Right atrium auricular region (tissue), 2 donors: ENCODE data around the gene RNF212. TPM values are rescaled to one million over a fixed set of nuclear protein-coding genes. Genes with fewer than 3 reads are reported as not detected.

Source experiments
- DNase-seq: peaks from one replicate; pipeline ENCODE4 v3.0.0-alpha.2; 2019; ENCODE audit warnings: low spot score
- H3K27ac ChIP-seq, 2 donors: fragments of 200-600 bp; sonication (generic); 1 replicate in 1 of 2; 2 replicates in 1 of 2; pipeline ENCODE4 v1.5.1; 2016 to 2019
- H3K27me3 ChIP-seq, 2 donors: fragments of 200-600 bp; sonication (generic); one replicate each; pipeline versions ENCODE4 v1.5.1 to v1.6.0; 2017 to 2019
- H3K36me3 ChIP-seq: fragments of 200-600 bp; sonication (generic); one replicate; pipeline ENCODE4 v1.5.1; 2016
- H3K4me1 ChIP-seq, 2 donors: fragments of 200-600 bp; sonication (generic); one replicate each; pipeline versions ENCODE4 v1.5.1 to v1.6.0; 2017 to 2019
- H3K4me3 ChIP-seq, 2 donors: fragments of 200-600 bp; sonication (generic); 1 replicate in 1 of 2; 2 replicates in 1 of 2; pipeline ENCODE4 v1.5.1; 2017 to 2019; ENCODE audit warnings: mild to moderate bottlenecking in 1 of 2, moderate library complexity in 1 of 2
- H3K9me3 ChIP-seq, 2 donors: fragments of 200-600 bp; sonication (generic); one replicate each; pipeline ENCODE4 v1.5.1; 2019
- total RNA-seq, 2 donors: library from RNA; depleted of rRNA; stranded (reverse); fragments of >200 nt; gene quantifications; one replicate each; pipeline ENCODE4 v1.1.0, GENCODE V29; 2016
- TF ChIP-seq, protein P1 (sequence below), 2 donors: fragments of 200-600 bp; sonication (generic); IDR thresholded peaks; one replicate each; pipeline ENCODE4 v1.5.1; 2019; ENCODE audit warnings: antibody characterized with exemption in 2 of 2

Gene RNF212
- total RNA-seq, 2 donors from 2014 or later = 1.9 TPM

DNA sequence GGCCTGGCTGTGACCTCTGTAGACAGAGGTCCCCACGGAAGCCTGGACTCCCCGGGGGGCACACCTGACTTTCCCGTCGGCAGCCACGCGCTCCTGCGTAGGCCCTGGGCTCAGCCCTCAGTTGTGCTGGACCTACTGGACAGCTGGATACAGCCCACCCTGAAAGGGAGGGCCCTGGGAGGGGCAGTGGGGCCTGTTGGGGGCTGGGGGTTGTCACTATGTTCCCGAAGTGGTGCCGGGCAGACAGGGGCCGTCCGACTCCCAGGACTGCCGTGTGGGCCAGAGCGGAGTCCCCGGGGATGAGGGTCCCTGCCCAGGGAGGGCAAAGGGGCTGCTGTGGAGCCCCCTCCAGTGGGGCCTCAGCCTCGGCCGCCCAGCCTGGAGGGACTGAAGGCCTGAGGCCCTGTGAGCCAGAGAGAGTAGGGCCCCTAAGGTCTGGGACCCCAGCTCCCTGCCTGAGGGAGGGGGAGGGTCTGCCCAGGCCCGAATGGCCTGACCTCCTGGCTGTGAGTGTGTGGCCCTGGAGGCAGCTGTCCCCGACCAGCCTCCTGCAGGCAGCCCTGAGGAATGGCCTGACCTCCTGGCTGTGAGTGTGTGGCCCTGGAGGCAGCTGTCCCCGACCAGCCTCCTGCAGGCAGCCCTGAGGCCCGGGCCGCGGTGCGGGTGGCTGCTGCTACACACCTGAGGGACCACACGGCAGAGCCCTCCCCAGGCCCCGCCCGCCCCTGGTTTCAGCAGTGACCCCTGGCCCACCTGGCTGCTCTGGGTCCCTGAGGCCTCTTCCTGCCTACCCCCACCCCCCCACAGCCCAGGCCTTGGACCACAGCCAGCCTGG is 76.2 kb downstream of the RNF212 start:
- H3K4me1 ChIP-seq = peaks cover 0 to 24% of the 10 kb centered on the region in 2 donors
- TF ChIP-seq, protein P1, sequence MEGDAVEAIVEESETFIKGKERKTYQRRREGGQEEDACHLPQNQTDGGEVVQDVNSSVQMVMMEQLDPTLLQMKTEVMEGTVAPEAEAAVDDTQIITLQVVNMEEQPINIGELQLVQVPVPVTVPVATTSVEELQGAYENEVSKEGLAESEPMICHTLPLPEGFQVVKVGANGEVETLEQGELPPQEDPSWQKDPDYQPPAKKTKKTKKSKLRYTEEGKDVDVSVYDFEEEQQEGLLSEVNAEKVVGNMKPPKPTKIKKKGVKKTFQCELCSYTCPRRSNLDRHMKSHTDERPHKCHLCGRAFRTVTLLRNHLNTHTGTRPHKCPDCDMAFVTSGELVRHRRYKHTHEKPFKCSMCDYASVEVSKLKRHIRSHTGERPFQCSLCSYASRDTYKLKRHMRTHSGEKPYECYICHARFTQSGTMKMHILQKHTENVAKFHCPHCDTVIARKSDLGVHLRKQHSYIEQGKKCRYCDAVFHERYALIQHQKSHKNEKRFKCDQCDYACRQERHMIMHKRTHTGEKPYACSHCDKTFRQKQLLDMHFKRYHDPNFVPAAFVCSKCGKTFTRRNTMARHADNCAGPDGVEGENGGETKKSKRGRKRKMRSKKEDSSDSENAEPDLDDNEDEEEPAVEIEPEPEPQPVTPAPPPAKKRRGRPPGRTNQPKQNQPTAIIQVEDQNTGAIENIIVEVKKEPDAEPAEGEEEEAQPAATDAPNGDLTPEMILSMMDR (IDR thresholded peaks at IDR 0.05) = no peak
- H3K27ac ChIP-seq = no peak overlapping the region
- H3K27me3 ChIP-seq = no peaks in the 10 kb centered on the region
- H3K36me3 ChIP-seq = no peaks in the 10 kb centered on the region
- DNase-seq = no peak
- H3K4me3 ChIP-seq = no peak overlapping the region
- no peaks in the 10 kb centered on the region for H3K9me3 ChIP-seq

DNA sequence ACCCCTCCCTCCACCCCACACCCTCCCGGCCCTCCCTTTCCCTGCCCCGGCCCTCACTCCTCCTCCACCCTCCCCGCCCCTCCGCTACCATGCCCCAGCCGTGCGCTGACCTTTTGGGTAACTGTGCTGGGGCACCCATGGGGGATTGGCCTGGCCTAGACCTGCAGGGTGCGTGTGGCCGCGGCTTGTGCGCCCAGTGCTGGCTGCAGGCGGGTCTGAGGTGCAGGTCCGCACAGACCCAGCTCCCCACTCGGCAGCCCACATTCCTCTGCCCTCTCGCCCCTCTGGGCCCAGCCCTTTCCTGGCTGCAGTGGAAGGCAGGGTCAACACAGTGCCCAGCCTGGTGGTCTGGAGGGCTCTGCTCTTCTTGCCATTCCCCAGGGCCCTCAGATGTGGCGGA is 77.3 kb downstream of the RNF212 start:
- TF ChIP-seq, protein P1 (IDR thresholded peaks at IDR 0.05) = no peak
- DNase-seq = no peak
- Histone ChIP-seq H3K27ac (peak overlapping the region in 1 of 2 donors; percentile 5), H3K27me3 (no peaks in the 10 kb centered on the region), H3K9me3 (no peaks in the 10 kb centered on the region), H3K36me3 (no peaks in the 10 kb centered on the region), H3K4me1 (peaks cover 0 to 14% of the 10 kb centered on the region in 2 donors), H3K4me3 (no peak overlapping the region)

DNA sequence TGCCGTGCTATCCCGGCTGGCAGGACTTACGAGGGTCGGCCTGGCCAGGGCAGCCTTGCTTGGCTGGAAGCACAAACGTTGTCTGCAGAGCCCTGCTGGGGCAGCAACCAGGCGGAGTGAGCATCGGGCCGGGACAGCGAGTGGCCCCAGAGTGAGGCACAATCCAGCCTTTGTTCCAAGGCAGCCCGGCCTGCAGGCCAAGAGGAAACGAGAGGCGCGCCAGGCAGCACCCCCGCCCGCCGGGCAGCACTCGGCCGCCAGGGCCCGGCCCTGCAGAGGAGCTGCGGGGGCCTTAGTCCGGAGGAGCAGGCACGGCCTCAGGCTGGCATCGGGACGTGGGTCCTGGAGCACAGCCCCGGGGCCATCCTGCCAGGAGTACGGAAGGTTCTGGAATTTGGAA is 77.9 kb downstream of the RNF212 start:
- DNase-seq = peak; percentile 72
- no peaks in the 10 kb centered on the region for H3K27me3 ChIP-seq
- no peak overlapping the region for H3K4me3 ChIP-seq
- no peaks in the 10 kb centered on the region for H3K9me3 ChIP-seq
- peak overlapping the region in 1 of 2 donors; percentile 47 for H3K27ac ChIP-seq
- no peaks in the 10 kb centered on the region for H3K36me3 ChIP-seq
- H3K4me1 ChIP-seq = peaks cover 0 to 12% of the 10 kb centered on the region in 2 donors
- TF ChIP-seq, protein P1 (IDR thresholded peaks at IDR 0.05) = no peak

DNA sequence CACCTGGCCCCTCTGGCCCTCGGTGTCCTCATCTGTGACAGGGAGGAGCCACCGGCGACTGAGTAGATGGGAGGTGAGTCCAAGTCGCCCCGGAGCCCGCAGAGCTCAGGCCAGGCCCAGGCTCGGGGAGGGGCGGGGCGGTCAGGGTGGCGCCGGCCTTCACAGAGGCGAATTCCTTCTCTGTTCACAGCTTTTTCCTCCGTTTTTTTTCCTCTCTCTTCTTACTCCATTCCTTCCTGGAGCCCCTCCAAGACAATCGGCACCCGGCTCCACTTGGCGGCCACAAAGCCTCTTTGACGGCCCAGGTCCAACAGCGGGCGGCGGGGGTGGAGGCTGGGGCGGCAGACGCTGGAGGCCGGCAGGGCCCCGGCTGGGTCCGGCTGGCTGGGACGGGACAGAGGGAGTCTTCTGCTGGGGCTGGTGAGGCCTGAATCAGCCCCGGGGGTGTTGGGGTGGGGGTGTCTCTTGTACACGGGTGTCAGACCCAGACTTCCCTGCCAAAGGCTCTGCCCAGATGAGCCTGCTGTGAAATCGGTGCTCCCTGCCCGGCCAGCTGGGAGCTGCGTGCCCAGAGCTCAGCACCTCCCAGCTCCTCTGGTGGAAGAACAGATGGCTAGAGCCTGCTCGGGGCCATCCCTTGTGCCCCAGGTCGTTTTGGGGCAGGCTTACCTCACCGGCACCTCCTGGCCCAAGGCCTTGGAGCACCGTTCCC is 79.4 kb downstream of the RNF212 start:
- Histone ChIP-seq H3K27me3 (no peaks in the 10 kb centered on the region), H3K4me1 (peaks cover 0 to 18% of the 10 kb centered on the region in 2 donors), H3K9me3 (no peaks in the 10 kb centered on the region), H3K36me3 (no peaks in the 10 kb centered on the region), H3K4me3 (peak overlapping the region in 1 of 2 donors; percentile 15), H3K27ac (peak overlapping the region; percentile 49 to 51)
- peak; percentile 75 for DNase-seq
- TF ChIP-seq, protein P1 (IDR thresholded peaks at IDR 0.05) = no peak

DNA sequence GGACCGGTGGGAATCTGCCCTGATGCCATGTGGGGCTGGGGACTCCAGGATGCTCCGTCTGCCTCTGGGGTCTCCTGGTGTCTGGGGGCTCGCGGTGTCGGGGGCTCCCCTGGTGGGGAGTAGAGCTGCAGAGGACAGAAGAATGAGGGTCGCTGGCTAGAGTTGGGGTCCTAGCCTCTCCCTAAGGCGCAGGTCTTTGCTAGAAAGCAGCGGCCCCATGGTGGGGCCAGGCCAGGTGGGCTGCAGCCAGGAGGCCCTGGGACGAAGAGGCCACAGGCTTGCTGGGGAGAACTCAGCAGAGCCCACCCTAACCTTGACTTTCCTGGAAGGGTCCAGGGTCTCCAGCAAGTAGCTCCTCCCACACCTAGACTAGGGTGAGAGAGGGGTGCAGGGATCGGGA is 80.5 kb downstream of the RNF212 start:
- DNase-seq = no peak
- TF ChIP-seq, protein P1 (IDR thresholded peaks at IDR 0.05) = no peak
- Histone ChIP-seq H3K27me3 (no peaks in the 10 kb centered on the region), H3K9me3 (no peaks in the 10 kb centered on the region), H3K36me3 (no peaks in the 10 kb centered on the region), H3K4me1 (peaks cover 0 to 18% of the 10 kb centered on the region in 2 donors), H3K27ac (no peak overlapping the region), H3K4me3 (no peak overlapping the region)
